OCI-LY3 (cell line): Measurements from ENCODE around the gene EP300.

Source experiments
- EZH2phosphoT487 ChIP-seq: fragments of 200-600 bp; shearing (Covaris generic); IDR thresholded peaks from 2 replicates; pipeline ENCODE4 v1.6.1; 2018; ENCODE audit warnings: antibody characterized with exemption, mixed run types, low read depth
- TF ChIP-seq, protein P1 (sequence below): fragments of 200-600, 300-600 bp; sonication (generic); IDR thresholded peaks from 2 replicates; pipeline ENCODE4 v1.5.1; 2014; ENCODE audit warnings: antibody characterized with exemption, low read length, low read depth

DNA sequence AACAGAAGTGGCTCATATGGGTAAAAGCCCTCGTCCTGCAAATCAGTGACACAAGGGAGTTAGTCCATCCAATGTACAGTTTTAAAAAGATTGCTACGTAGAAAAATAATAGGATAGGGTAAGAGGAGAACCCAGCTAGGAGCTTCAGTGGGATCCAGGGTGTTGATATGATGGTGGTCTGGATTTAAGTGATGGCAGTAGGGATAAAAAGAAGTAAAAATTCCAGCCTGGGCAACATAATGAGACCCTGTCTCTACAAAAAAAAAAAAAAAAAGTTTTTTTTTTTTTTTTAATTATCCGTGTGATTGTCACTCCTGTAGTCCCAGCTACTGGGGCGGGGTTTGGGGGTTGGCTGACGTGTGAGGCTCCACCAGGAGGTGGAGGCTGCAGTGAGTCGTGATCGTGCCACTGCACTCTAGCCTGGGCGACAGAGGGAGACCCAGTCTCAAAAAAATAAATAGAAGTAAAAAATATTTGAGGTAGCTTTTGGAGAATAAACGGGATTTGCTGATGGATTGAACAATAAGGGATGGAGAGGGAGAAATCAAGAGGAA, 105.7 kb downstream of the EP300 start:
- TF ChIP-seq, protein P1, sequence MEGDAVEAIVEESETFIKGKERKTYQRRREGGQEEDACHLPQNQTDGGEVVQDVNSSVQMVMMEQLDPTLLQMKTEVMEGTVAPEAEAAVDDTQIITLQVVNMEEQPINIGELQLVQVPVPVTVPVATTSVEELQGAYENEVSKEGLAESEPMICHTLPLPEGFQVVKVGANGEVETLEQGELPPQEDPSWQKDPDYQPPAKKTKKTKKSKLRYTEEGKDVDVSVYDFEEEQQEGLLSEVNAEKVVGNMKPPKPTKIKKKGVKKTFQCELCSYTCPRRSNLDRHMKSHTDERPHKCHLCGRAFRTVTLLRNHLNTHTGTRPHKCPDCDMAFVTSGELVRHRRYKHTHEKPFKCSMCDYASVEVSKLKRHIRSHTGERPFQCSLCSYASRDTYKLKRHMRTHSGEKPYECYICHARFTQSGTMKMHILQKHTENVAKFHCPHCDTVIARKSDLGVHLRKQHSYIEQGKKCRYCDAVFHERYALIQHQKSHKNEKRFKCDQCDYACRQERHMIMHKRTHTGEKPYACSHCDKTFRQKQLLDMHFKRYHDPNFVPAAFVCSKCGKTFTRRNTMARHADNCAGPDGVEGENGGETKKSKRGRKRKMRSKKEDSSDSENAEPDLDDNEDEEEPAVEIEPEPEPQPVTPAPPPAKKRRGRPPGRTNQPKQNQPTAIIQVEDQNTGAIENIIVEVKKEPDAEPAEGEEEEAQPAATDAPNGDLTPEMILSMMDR = no peak
- no peak for TF ChIP-seq EZH2phosphoT487
